Non-pigmented ciliary epithelial cell (primary cell): ENCODE measurements around the gene ACER1.
"Not testable (repeated sequence)": the region's sequence is repeated elsewhere in the genome, so short reads cannot be mapped to it uniquely, and the experiment has no call there.

ENCODE experiments used
- DNase-seq: peaks from one replicate; pipeline ENCODE4 v3.0.0-alpha.2; 2010; ENCODE audit warnings: low read depth

The ACER1 gene

GRCh38 chr19:6333439-6333838 is at the start of gene ACER1:
Gene ACER1 (minus strand): TSS chr19:6333612. CDS start chr19:6333551, 61 bp downstream.
- no peak for DNase-seq

GRCh38 chr19:6383188-6383587 is 49.8 kb upstream of the ACER1 start:
- DNase-seq = no peak

GRCh38 chr19:6381030-6381750 is 47.8 kb upstream of the ACER1 start:
- no peak for DNase-seq

GRCh38 chr19:6379744-6380143 is 46.3 kb upstream of the ACER1 start:
- no peak for DNase-seq

GRCh38 chr19:6378486-6378885 is 45.1 kb upstream of the ACER1 start:
- no peak for DNase-seq

GRCh38 chr19:6378041-6378440 is 44.6 kb upstream of the ACER1 start:
- peak; percentile 31 for DNase-seq

- no peak for DNase-seq
Observed at GRCh38 chr19:6376512-6377190, 43.2 kb upstream of the ACER1 start.

GRCh38 chr19:6375411-6376010 is 42.1 kb upstream of the ACER1 start, which contains the start of gene PSPN:
Gene PSPN (minus strand): TSS chr19:6375933. CDS start chr19:6375849, 84 bp downstream.
- no peak for DNase-seq

GRCh38 chr19:6374711-6375410 is 41.4 kb upstream of the ACER1 start:
- no peak for DNase-seq

GRCh38 chr19:6374161-6374709 is 40.8 kb upstream of the ACER1 start:
- no peak for DNase-seq

- DNase-seq = no peak
Observed at GRCh38 chr19:6373813-6374108, 40.3 kb upstream of the ACER1 start.

GRCh38 chr19:6373096-6373812 is 39.8 kb upstream of the ACER1 start:
- peak; percentile 92 for DNase-seq

- DNase-seq = peak; percentile 99
Observed at GRCh38 chr19:6372594-6373095, 39.2 kb upstream of the ACER1 start, which contains the start of gene ALKBH7. Gene ALKBH7 (plus strand): TSS chr19:6372794. CDS start chr19:6372821, 27 bp downstream.

- no peak for DNase-seq
Observed at GRCh38 chr19:6364353-6364752, 30.9 kb upstream of the ACER1 start.

- DNase-seq = no peak
Observed at GRCh38 chr19:6362351-6362801, 29.0 kb upstream of the ACER1 start.

- no peak for DNase-seq
Observed at GRCh38 chr19:6362027-6362350, 28.6 kb upstream of the ACER1 start.

GRCh38 chr19:6360857-6361216 is 27.4 kb upstream of the ACER1 start:
- not testable (repeated sequence) for DNase-seq

GRCh38 chr19:6360445-6360844 is 27.0 kb upstream of the ACER1 start:
- not testable (repeated sequence) for DNase-seq

- no peak for DNase-seq
Observed at GRCh38 chr19:6359568-6360341, 26.3 kb upstream of the ACER1 start.

- no peak for DNase-seq
Observed at GRCh38 chr19:6358003-6358402, 24.6 kb upstream of the ACER1 start.

GRCh38 chr19:6357174-6357573 is 23.8 kb upstream of the ACER1 start:
- no peak for DNase-seq
